Measurements from ENCODE around the gene CERS3. TPM values are rescaled to one million over a fixed set of nuclear protein-coding genes. Genes with fewer than 3 reads are reported as not detected.

CERS3 gene
- total RNA-seq, 1 donor from 2014 or later, result 0.08 TPM

DNA sequence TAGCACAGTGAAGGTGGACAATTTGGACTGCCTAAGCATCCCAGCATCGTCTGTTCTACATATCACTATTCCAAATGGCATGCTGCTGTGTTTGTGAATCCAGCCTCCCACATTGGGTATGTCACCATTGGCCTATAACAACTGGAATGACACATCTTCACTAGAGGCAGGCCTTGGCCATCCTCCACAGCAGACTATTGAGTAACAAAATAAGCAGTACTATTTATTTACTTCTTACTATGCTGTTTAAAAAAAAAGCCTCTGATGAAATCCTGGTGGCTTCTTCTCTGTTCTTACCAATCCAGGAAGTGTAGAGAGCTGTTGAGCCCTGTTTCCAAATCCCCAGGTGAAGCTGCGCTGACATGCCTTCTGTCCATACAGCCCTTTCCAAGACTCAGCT lies 30.6 kb upstream of the CERS3 start:
- no peak for DNase-seq
- TF ChIP-seq, protein P1, sequence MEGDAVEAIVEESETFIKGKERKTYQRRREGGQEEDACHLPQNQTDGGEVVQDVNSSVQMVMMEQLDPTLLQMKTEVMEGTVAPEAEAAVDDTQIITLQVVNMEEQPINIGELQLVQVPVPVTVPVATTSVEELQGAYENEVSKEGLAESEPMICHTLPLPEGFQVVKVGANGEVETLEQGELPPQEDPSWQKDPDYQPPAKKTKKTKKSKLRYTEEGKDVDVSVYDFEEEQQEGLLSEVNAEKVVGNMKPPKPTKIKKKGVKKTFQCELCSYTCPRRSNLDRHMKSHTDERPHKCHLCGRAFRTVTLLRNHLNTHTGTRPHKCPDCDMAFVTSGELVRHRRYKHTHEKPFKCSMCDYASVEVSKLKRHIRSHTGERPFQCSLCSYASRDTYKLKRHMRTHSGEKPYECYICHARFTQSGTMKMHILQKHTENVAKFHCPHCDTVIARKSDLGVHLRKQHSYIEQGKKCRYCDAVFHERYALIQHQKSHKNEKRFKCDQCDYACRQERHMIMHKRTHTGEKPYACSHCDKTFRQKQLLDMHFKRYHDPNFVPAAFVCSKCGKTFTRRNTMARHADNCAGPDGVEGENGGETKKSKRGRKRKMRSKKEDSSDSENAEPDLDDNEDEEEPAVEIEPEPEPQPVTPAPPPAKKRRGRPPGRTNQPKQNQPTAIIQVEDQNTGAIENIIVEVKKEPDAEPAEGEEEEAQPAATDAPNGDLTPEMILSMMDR (IDR thresholded peaks at IDR 0.05; ENCODE audit: borderline replicate concordance), result no peak
- intact Hi-C loops (cut with micrococcal nuclease), result no loop called here

DNA sequence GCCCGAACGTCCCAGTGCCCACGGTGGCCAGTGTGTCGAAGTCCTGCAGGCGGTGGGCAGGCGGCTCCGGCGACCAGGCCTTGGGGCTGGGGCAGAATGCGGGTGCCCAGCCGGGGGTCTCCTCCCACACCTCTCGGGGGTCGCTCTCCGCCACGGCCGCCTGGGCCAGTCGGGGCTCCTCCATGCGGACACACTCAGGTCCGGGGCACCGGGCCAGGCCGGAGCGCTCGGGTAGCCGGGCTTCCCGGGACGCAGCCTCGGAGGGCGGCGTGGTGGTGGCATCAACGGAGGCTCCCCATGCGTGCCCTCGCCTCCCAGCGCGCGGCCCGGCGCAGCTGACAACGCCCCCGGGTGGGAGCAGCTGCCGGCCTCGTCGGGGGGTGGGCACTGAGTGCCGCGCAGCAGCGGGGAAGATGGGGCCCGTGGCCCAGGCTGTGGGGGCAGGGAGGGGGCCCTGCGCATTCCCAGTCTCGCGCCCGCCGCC lies 30.1 kb upstream of the CERS3 start:
- Histone ChIP-seq H3K27ac (replicated peaks) (no peak overlapping the region), H3K4me3 (no peak overlapping the region), H3K9me3 (replicated peaks) (no peaks in the 10 kb centered on the region), H3K36me3 (no peaks in the 10 kb centered on the region), H3K4me1 (no peaks in the 10 kb centered on the region), H3K27me3 (ENCODE audit: low read depth) (no peaks in the 10 kb centered on the region)
- no peak for DNase-seq
- intact Hi-C loops (cut with micrococcal nuclease), result no loop called here
- TF ChIP-seq, protein P1 (IDR thresholded peaks at IDR 0.05; ENCODE audit: borderline replicate concordance), result no peak

More for the DNA sequence above, 30.6 kb upstream of the CERS3 start:
- Histone ChIP-seq H3K9me3 (replicated peaks) (no peaks in the 10 kb centered on the region), H3K27me3 (ENCODE audit: low read depth) (no peaks in the 10 kb centered on the region), H3K4me1 (no peaks in the 10 kb centered on the region), H3K4me3 (no peak overlapping the region), H3K27ac (replicated peaks) (no peak overlapping the region), H3K36me3 (no peaks in the 10 kb centered on the region)

DNA sequence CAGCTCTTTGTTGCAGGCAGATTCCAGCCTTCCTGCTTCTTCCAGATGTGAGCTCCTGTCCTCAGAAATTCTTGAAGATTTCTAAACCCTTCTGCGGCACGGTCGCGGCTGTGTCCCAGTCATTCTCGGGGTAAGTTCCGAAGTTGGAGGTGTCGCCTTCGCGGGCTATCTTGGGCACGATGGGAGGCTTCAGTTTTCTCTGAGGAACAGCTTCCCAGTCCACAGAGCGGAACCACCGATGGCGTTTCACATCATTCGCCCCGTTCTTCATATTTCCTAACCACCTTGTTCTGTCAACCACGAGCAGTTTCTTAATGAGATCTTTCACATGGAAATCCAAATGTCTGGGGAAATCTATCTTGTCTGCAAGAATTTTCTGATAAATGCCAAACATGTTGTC lies 24.7 kb upstream of the CERS3 start:
- DNase-seq, result no peak
- no peak overlapping the region for H3K27ac ChIP-seq (replicated peaks)
- H3K4me1 ChIP-seq, result no peaks in the 10 kb centered on the region
- intact Hi-C loops (cut with micrococcal nuclease), result no loop called here
- no peaks in the 10 kb centered on the region for H3K9me3 ChIP-seq (replicated peaks)
- H3K27me3 ChIP-seq (ENCODE audit: low read depth), result no peaks in the 10 kb centered on the region
- TF ChIP-seq, protein P1 (IDR thresholded peaks at IDR 0.05; ENCODE audit: borderline replicate concordance), result no peak
- no peak overlapping the region for H3K4me3 ChIP-seq
- H3K36me3 ChIP-seq, result no peaks in the 10 kb centered on the region

DNA sequence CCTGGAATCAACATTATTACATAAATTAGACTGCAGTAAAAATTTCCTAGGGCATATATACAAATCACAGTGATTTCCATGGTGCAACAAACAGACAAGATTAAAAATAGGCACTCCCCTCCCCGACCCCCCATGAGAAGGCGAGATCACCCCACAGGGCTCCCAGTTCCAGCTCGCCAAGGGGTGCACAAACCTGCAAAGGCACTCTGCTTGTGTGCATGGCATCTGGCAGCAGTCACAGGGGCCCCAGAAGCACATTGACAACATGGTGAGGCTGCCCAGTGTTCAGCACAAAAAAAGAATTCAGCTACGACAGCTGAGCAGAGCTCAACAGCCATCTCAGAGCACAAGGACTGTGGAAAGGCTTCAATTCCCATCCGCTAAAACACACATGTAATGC lies 19.2 kb upstream of the CERS3 start:
- no peaks in the 10 kb centered on the region for H3K9me3 ChIP-seq (replicated peaks)
- no peak overlapping the region for H3K4me3 ChIP-seq
- H3K27me3 ChIP-seq (ENCODE audit: low read depth), result peaks cover 24% of the 10 kb centered on the region
- intact Hi-C loops (cut with micrococcal nuclease), result no loop called here
- DNase-seq, result no peak
- no peaks in the 10 kb centered on the region for H3K36me3 ChIP-seq
- no peak overlapping the region for H3K27ac ChIP-seq (replicated peaks)
- TF ChIP-seq, protein P1 (IDR thresholded peaks at IDR 0.05; ENCODE audit: borderline replicate concordance), result no peak
- H3K4me1 ChIP-seq, result no peaks in the 10 kb centered on the region

DNA sequence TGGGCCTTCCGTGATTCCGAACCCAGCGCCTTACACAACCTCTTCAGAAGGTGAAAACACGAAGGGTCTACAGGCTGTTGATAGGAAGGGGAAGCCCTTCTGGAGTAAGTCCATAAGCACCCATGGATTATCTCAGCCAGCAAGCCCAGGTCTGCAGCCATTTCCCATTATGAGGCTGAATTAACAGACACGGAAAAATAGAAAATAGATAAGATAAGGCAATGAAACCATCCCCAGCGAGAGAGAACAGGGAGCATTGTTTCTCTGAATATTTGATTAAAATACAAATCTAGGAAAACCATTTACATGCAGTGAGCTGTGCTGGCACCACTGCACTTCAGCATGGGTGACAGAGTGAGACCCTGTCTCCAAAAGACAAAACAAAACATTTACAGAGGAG lies 16.2 kb upstream of the CERS3 start:
- peaks cover 50% of the 10 kb centered on the region for H3K27me3 ChIP-seq (ENCODE audit: low read depth)
- intact Hi-C loops (cut with micrococcal nuclease), result no loop called here
- TF ChIP-seq, protein P1 (IDR thresholded peaks at IDR 0.05; ENCODE audit: borderline replicate concordance), result no peak
- no peaks in the 10 kb centered on the region for H3K4me1 ChIP-seq
- H3K4me3 ChIP-seq, result no peak overlapping the region
- H3K27ac ChIP-seq (replicated peaks), result no peak overlapping the region
- no peak for DNase-seq
- no peaks in the 10 kb centered on the region for H3K9me3 ChIP-seq (replicated peaks)
- H3K36me3 ChIP-seq, result no peaks in the 10 kb centered on the region
